ENCODE measurements around the gene LAMA5. TPM values are rescaled to one million over a fixed set of nuclear protein-coding genes. Genes with fewer than 3 reads are reported as not detected.

Gene LAMA5
- polyA plus RNA-seq, 2 of the 4 experiments (the other 2 are of a cell fraction), result 20.4 to 196 TPM

DNA sequence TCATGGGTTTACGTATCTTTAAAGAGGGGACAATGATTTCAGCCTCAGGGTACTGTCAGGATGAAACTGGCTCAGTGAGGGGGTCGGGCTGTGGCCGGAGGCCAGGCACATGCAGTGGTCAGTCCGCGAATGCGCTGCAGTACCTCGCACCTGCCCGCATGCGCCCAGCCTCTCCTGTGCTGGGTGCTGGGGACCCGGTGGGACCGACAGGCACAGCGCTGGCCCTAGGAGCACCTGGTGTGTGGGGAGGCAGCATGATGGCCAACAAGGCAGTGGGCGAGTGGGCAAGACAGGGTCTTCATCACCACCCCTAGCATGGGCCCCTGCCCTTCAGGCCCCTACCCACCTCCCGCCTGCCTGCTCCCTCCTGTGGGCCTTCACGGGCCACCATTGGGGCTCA, 40.9 kb upstream of the LAMA5 start:
- Histone ChIP-seq H3K27ac (peak overlapping the region in 1 of 2 experiments; percentile 82; a peak in 1 of 6 replicates), H3K4me3 (no peak overlapping the region), H3K9me3 (no peaks in the 10 kb centered on the region), H3K4me1 (peaks cover 21% of the 10 kb centered on the region), H3K4me2 (peak overlapping the region; percentile 79; the same call in 2 of the 3 replicates)
- TF ChIP-seq EHMT2 (IDR thresholded peaks at IDR 0.05; ENCODE audit: low read depth), result no peak
- TF ChIP-seq JUNB (IDR thresholded peaks at IDR 0.05), result no peak
- no peak for TF ChIP-seq RCOR1 (IDR thresholded peaks at IDR 0.05; ENCODE audit: low read depth, low read length)
- no peak for TF ChIP-seq NFE2L2 (conservative IDR thresholded peaks at IDR 0.05; ENCODE audit: low read length)
- no peak for TF ChIP-seq TP53 (CRISPR knock-in tag; IDR thresholded peaks at IDR 0.05)
- no peak for TF ChIP-seq NR3C1 (IDR thresholded peaks at IDR 0.05)
- no peak for TF ChIP-seq JUN (IDR thresholded peaks at IDR 0.05)
- no peak for TF ChIP-seq RFX5 (IDR thresholded peaks at IDR 0.05)
- TF ChIP-seq NPAS2 (CRISPR knock-in tag; IDR thresholded peaks at IDR 0.05; ENCODE audit: borderline replicate concordance), result no peak
- TF ChIP-seq ZC3H11A (IDR thresholded peaks at IDR 0.05), result no peak
- TF ChIP-seq, protein P1, sequence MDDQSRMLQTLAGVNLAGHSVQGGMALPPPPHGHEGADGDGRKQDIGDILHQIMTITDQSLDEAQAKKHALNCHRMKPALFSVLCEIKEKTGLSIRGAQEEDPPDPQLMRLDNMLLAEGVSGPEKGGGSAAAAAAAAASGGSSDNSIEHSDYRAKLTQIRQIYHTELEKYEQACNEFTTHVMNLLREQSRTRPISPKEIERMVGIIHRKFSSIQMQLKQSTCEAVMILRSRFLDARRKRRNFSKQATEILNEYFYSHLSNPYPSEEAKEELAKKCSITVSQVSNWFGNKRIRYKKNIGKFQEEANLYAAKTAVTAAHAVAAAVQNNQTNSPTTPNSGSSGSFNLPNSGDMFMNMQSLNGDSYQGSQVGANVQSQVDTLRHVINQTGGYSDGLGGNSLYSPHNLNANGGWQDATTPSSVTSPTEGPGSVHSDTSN (IDR thresholded peaks at IDR 0.05), result no peak
- no peak for TF ChIP-seq HDAC2 (IDR thresholded peaks at IDR 0.05)
- TF ChIP-seq BHLHE40 (IDR thresholded peaks at IDR 0.05; ENCODE audit: low read depth, low read length), result no peak
- TF ChIP-seq, protein P2, sequence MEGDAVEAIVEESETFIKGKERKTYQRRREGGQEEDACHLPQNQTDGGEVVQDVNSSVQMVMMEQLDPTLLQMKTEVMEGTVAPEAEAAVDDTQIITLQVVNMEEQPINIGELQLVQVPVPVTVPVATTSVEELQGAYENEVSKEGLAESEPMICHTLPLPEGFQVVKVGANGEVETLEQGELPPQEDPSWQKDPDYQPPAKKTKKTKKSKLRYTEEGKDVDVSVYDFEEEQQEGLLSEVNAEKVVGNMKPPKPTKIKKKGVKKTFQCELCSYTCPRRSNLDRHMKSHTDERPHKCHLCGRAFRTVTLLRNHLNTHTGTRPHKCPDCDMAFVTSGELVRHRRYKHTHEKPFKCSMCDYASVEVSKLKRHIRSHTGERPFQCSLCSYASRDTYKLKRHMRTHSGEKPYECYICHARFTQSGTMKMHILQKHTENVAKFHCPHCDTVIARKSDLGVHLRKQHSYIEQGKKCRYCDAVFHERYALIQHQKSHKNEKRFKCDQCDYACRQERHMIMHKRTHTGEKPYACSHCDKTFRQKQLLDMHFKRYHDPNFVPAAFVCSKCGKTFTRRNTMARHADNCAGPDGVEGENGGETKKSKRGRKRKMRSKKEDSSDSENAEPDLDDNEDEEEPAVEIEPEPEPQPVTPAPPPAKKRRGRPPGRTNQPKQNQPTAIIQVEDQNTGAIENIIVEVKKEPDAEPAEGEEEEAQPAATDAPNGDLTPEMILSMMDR (IDR thresholded peaks at IDR 0.05), result no peak
- no peak for TF ChIP-seq EP300 (IDR thresholded peaks at IDR 0.05)
- no peak for TF ChIP-seq CBX8 (IDR thresholded peaks at IDR 0.05)
- TF ChIP-seq, protein P3, sequence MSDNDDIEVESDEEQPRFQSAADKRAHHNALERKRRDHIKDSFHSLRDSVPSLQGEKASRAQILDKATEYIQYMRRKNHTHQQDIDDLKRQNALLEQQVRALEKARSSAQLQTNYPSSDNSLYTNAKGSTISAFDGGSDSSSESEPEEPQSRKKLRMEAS (IDR thresholded peaks at IDR 0.05), result no peak
- no peak for TF ChIP-seq CEBPB (IDR thresholded peaks at IDR 0.05)
- TF ChIP-seq, protein P4, sequence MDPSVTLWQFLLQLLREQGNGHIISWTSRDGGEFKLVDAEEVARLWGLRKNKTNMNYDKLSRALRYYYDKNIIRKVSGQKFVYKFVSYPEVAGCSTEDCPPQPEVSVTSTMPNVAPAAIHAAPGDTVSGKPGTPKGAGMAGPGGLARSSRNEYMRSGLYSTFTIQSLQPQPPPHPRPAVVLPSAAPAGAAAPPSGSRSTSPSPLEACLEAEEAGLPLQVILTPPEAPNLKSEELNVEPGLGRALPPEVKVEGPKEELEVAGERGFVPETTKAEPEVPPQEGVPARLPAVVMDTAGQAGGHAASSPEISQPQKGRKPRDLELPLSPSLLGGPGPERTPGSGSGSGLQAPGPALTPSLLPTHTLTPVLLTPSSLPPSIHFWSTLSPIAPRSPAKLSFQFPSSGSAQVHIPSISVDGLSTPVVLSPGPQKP (IDR thresholded peaks at IDR 0.05; ENCODE audit: low read depth, low read length), result no peak
- ATAC-seq, result no peak
- WGBS (ENCODE audit: missing lambda C conversion rate), result 89% methylated on average over 15 of the region's 15 CpGs
- ChIA-PET POLR2A (no interaction called here), CTCF (interaction anchor here (1.1 to 3.9 kb wide), 5 partner anchors 13 to 384 kb away, joined by 3 to 31 read pairs (median 15); partner anchors contain the start of gene RBBP8NL)
- no peak for DNase-seq (ENCODE audit: low read depth in 1 of 2, low spot score in 1 of 2)
- FAIRE-seq, result no peak

DNA sequence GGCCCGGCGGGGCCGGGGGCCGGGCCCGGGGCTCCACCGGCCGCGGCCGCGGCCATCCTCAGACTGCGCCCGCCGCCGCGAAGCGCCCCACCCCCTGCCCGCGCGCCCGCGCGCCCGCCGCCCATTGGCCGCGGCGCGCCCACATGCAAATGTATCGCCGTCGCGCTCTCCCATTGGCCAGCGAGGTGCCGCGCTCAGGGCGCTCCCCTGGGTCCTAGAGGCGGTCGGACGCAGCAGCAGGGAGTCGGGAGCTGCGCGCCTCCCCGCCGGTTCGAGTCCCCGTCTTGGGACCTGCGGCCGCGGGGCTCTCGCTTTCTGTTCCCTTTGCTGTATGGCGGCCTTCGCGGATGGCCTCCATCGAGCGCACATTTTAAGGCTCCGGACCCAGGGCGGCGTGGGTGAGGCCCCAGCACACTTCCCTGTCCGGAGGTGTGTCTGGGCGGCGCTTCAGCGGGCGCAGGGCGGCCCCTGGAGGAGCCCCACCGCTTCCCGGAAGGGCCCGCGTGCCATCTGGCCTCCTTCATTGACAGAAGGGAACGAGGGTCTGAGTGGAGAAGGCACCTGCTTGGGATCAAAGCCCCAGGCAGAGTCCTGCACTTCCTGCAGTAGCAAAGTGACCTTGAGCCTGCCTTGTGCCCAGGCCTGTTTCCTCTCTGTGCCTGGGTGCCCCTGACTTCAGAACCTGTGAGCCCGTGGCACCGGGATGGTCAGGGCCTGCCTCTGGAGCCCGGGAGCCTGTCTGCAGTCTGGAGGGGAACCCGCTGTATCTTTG, 40.3 kb upstream of the LAMA5 start, which contains the start of gene CABLES2:
Gene CABLES2 (minus strand): TSS at position 65 of the 772 bp plus-strand sequence. CDS start 9 bp downstream, at position 56.
- POLR2A ChIA-PET, result no interaction called here
- TF ChIP-seq ESRRA (IDR thresholded peaks at IDR 0.05; ENCODE audit: borderline replicate concordance, low read length), result no peak
- no peak for TF ChIP-seq CEBPB (IDR thresholded peaks at IDR 0.05)
- no peak for TF ChIP-seq POLR2A (IDR thresholded peaks at IDR 0.05; ENCODE audit: low read length)
- no peak for TF ChIP-seq FOSL2 (IDR thresholded peaks at IDR 0.05)
- peak; percentile 9; the same call in 1 of the 2 replicates for TF ChIP-seq FOSL2 (CRISPR knock-in tag; IDR thresholded peaks at IDR 0.05)
- TF ChIP-seq, protein P5, sequence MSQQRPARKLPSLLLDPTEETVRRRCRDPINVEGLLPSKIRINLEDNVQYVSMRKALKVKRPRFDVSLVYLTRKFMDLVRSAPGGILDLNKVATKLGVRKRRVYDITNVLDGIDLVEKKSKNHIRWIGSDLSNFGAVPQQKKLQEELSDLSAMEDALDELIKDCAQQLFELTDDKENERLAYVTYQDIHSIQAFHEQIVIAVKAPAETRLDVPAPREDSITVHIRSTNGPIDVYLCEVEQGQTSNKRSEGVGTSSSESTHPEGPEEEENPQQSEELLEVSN (IDR thresholded peaks at IDR 0.05; ENCODE audit: borderline replicate concordance, low read depth), result peak; percentile 74
- no peak for TF ChIP-seq RARB (CRISPR knock-in tag; IDR thresholded peaks at IDR 0.05)
- no peak for TF ChIP-seq JUNB (IDR thresholded peaks at IDR 0.05)

More for the DNA sequence above, 40.3 kb upstream of the LAMA5 start, which contains the start of gene CABLES2:
- Histone ChIP-seq H3K4me2 (peak within 1 kb of the TSS; percentile 98), H3K9me3 (no peaks in the 10 kb centered on the region), H3K27ac (peak within 1 kb of the TSS; percentile 86 to 99), H3K4me1 (peaks cover 21% of the 10 kb centered on the region), H3K4me3 (peak within 1 kb of the TSS; percentile 93)
- 39% methylated on average over 6 of the region's 73 CpGs for WGBS (ENCODE audit: missing lambda C conversion rate)
- CTCF ChIA-PET, result interaction anchor here (1.1 to 1.5 kb wide), 2 partner anchors 12 to 108 kb away, joined by 3 to 4 read pairs; no protein-coding TSS in a partner anchor
- DNase-seq (ENCODE audit: low read depth in 1 of 2, low spot score in 1 of 2), result peak; percentile 84 to 95
- ATAC-seq, result peak; percentile 58 to 87
- FAIRE-seq, result no peak

Data from A549 (cell line).